ENCODE results near the gene ABL1. TPM values are rescaled to one million over a fixed set of nuclear protein-coding genes. Genes with fewer than 3 reads are reported as not detected.
"Not testable (repeated sequence)": the region's sequence is repeated elsewhere in the genome, so short reads cannot be mapped to it uniquely, and the experiment has no call there.

Gene ABL1
- total RNA-seq, 4 donors from 2014 or later = 60.3 to 97.0 (median 79.8) TPM

GRCh38 chr9:130791303-130791894, 43.7 kb upstream of the ABL1 start:
- H3K36me3 ChIP-seq = no peaks in the 10 kb centered on the region
- 84 to 89% methylated on average over 7 of the region's 7 CpGs for WGBS, 2 donors
- no peak overlapping the region for H3K27ac ChIP-seq
- TF ChIP-seq CTCF (IDR thresholded peaks at IDR 0.05) = no peak
- H3K9me3 ChIP-seq = no peaks in the 10 kb centered on the region
- H3K4me3 ChIP-seq (replicated peaks in 1 of 3) = no peak overlapping the region
- no peaks in the 10 kb centered on the region for H3K27me3 ChIP-seq
- peaks cover 16 to 27% of the 10 kb centered on the region in 2 donors for H3K4me1 ChIP-seq
- intact Hi-C loops (cut with DNase I) = no loop called here
- DNase-seq = no peak

- intact Hi-C loops (cut with DNase I) = no loop called here
- H3K27ac ChIP-seq = peak overlapping the region in 2 of 3 donors; percentile 85 to 92
These were observed 41.5 kb upstream of the ABL1 start for GRCh38 chr9:130793589-130793988.

GRCh38 chr9:130794021-130794420, 41.0 kb upstream of the ABL1 start:
- Histone ChIP-seq H3K4me1 (peaks cover 25 to 27% of the 10 kb centered on the region in 2 donors), H3K27ac (peak overlapping the region in 2 of 3 donors; percentile 85 to 92)
- H3K9me3 ChIP-seq; H3K36me3 ChIP-seq; DNase-seq; H3K27me3 ChIP-seq; intact Hi-C loops (cut with DNase I); H3K4me3 ChIP-seq (replicated peaks in 1 of 3): not testable (repeated sequence)
- WGBS, 2 donors = 47 to 68% methylated on average over 2 of the region's 2 CpGs

More at GRCh38 chr9:130793589-130793988, 41.5 kb upstream of the ABL1 start:
- no peaks in the 10 kb centered on the region for H3K27me3 ChIP-seq
- H3K4me3 ChIP-seq (replicated peaks in 1 of 3) = no peak overlapping the region
- WGBS, 2 donors = 90 to 97% methylated on average over 6 to 7 of the region's 7 CpGs
- H3K9me3 ChIP-seq = no peaks in the 10 kb centered on the region
- TF ChIP-seq POLR2A (IDR thresholded peaks at IDR 0.05) (no peak), CTCF (IDR thresholded peaks at IDR 0.05) (no peak)
- DNase-seq = no peak
- peaks cover 25 to 27% of the 10 kb centered on the region in 2 donors for H3K4me1 ChIP-seq
- H3K36me3 ChIP-seq = no peaks in the 10 kb centered on the region

- H3K27me3 ChIP-seq; H3K9me3 ChIP-seq; H3K36me3 ChIP-seq; intact Hi-C loops (cut with DNase I); H3K4me3 ChIP-seq (replicated peaks in 1 of 3); DNase-seq: not testable (repeated sequence)
- H3K27ac ChIP-seq = peak overlapping the region; percentile 73 to 92 (median 85)
- peaks cover 25 to 27% of the 10 kb centered on the region in 2 donors for H3K4me1 ChIP-seq
- 68 to 74% methylated on average over 3 of the region's 3 CpGs for WGBS, 2 donors
These were observed 40.6 kb upstream of the ABL1 start for GRCh38 chr9:130794423-130794822.

- no peak overlapping the region for H3K4me3 ChIP-seq (replicated peaks in 1 of 3)
- H3K27me3 ChIP-seq = no peaks in the 10 kb centered on the region
- intact Hi-C loops (cut with DNase I) = no loop called here
- H3K9me3 ChIP-seq = no peaks in the 10 kb centered on the region
- H3K27ac ChIP-seq = peak overlapping the region; percentile 73 to 92 (median 85)
- 46 to 52% methylated on average over 6 of the region's 6 CpGs for WGBS, 2 donors
- TF ChIP-seq CTCF (IDR thresholded peaks at IDR 0.05) (peak in 2 of 6 experiments; percentile 3 to 10), POLR2A (IDR thresholded peaks at IDR 0.05) (no peak)
- DNase-seq = no peak
- H3K4me1 ChIP-seq = peaks cover 25 to 27% of the 10 kb centered on the region in 2 donors
- no peaks in the 10 kb centered on the region for H3K36me3 ChIP-seq
These were observed 40.0 kb upstream of the ABL1 start for GRCh38 chr9:130794923-130795495.

GRCh38 chr9:130803116-130803515, 31.9 kb upstream of the ABL1 start:
- H3K4me3 ChIP-seq (replicated peaks in 1 of 3); intact Hi-C loops (cut with DNase I); H3K9me3 ChIP-seq; H3K27me3 ChIP-seq; H3K36me3 ChIP-seq; DNase-seq: not testable (repeated sequence)
- WGBS, 2 donors = 86 to 88% methylated on average over 11 of the region's 11 CpGs
- H3K27ac ChIP-seq = peak overlapping the region in 1 of 3 donors; percentile 27
- peaks cover 22 to 25% of the 10 kb centered on the region in 2 donors for H3K4me1 ChIP-seq
